Activated T-cell treated with anti-CD3 and anti-CD28 coated beads, Interleukin-2, amount 50 U/mL, for 24 hours (primary cell): ENCODE data around the gene EIF2S2.

ENCODE experiments used
- DNase-seq: peaks from one replicate; pipeline ENCODE4 v3.0.0-alpha.2; 2020
- H3K27ac Mint-ChIP-seq: 2 replicates; pipeline ENCODE4 v1.8.0; 2020; ENCODE audit warnings: mild to moderate bottlenecking, mixed read lengths
- H3K27me3 Mint-ChIP-seq: 2 replicates; pipeline ENCODE4 v1.8.0; 2020; ENCODE audit warnings: mixed read lengths
- H3K36me3 Mint-ChIP-seq: 2 replicates; pipeline ENCODE4 v1.8.0; 2020; ENCODE audit warnings: low read depth, mixed read lengths
- H3K4me1 Mint-ChIP-seq: 2 replicates; pipeline ENCODE4 v1.8.0; 2020; ENCODE audit warnings: low read depth, mixed read lengths
- H3K4me3 Mint-ChIP-seq: 2 replicates; pipeline ENCODE4 v1.8.0; 2020; ENCODE audit warnings: mild to moderate bottlenecking, moderate library complexity, mixed read lengths
- H3K9me3 Mint-ChIP-seq: 2 replicates; pipeline ENCODE4 v1.8.0; 2020; ENCODE audit warnings: mixed read lengths

Gene EIF2S2

DNA sequence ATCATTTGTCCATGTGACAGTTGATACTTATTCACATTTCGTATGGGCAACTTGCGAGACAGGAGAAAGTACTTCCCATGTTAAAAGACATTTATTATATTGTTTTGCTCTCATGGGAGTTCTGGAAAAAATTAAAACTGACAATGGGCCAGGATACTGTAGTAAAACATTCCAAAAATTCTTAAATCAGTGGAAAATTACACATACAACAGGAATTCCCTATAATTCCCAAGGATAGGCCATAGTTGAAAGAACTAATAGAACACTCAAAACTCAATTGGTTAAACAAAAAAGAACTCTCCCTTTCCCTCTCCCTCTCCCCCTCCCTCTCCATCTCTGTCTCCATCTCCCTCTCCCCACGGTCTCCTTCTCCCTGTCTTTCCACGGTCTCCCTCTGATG lies 19.4 kb upstream of the EIF2S2 start:
- H3K27me3 Mint-ChIP-seq, result no peaks in the 10 kb centered on the region
- no peaks in the 10 kb centered on the region for H3K36me3 Mint-ChIP-seq
- no peak overlapping the region for H3K4me3 Mint-ChIP-seq
- no peak for DNase-seq
- H3K9me3 Mint-ChIP-seq, result no peaks in the 10 kb centered on the region
- H3K27ac Mint-ChIP-seq, result no peak overlapping the region
- H3K4me1 Mint-ChIP-seq, result peaks cover 4% of the 10 kb centered on the region

DNA sequence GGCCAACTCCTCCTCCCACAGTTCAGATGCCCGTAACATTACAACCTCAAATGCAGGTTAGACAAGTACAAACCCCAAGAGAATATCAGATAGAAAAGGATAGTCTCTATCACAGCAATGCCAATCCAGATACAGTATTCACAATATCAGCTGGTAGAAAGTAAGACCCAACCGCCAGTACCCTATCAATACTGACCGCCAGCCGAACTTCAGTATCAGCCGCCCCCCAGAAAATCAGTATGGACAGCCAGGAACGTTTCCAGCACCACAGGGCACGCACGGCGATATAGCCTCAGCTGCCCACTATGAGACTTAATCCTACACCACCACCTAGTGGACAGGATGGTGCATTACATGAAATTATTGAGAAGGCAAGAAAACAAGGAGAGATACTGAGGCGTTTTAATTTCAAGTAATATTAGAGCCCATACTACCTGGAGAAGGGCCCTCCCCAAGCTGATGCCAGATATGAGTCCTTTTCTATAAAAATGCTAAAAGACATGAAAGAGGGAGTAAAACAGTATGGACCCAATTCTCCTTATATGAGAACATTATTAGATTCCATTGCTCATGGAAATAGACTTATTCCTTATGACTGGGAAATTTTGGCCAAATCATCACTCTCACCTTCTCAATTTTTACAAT lies 17.6 kb upstream of the EIF2S2 start:
- DNase-seq, result peak; percentile 68
- Mint-ChIP-seq H3K36me3 (no peaks in the 10 kb centered on the region), H3K4me3 (no peak overlapping the region), H3K27me3 (no peaks in the 10 kb centered on the region), H3K4me1 (peaks cover 8% of the 10 kb centered on the region), H3K9me3 (no peaks in the 10 kb centered on the region), H3K27ac (no peak overlapping the region)

DNA sequence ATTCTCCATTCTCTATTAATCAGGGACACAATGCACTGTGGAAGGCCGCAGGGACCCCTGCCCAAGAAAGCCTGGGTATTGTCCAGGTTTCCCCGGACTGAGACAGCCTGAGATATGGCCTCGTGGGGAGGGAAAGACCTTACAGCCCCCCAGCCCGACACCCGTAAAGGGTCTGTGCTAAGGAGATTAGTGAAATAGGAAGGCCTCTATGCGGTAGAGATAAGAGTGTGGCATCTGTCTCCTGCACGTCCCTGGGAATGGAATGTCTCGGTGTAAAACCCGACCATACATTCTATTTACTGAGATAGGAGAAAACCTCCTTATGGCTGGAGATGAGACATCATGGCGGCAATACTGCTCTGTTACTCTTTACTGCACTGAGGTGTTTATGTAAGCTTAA lies 15.7 kb upstream of the EIF2S2 start:
- Mint-ChIP-seq H3K27ac (no peak overlapping the region), H3K4me1 (peaks cover 14% of the 10 kb centered on the region), H3K27me3 (no peaks in the 10 kb centered on the region), H3K9me3 (no peaks in the 10 kb centered on the region), H3K4me3 (no peak overlapping the region), H3K36me3 (no peaks in the 10 kb centered on the region)
- no peak for DNase-seq

DNA sequence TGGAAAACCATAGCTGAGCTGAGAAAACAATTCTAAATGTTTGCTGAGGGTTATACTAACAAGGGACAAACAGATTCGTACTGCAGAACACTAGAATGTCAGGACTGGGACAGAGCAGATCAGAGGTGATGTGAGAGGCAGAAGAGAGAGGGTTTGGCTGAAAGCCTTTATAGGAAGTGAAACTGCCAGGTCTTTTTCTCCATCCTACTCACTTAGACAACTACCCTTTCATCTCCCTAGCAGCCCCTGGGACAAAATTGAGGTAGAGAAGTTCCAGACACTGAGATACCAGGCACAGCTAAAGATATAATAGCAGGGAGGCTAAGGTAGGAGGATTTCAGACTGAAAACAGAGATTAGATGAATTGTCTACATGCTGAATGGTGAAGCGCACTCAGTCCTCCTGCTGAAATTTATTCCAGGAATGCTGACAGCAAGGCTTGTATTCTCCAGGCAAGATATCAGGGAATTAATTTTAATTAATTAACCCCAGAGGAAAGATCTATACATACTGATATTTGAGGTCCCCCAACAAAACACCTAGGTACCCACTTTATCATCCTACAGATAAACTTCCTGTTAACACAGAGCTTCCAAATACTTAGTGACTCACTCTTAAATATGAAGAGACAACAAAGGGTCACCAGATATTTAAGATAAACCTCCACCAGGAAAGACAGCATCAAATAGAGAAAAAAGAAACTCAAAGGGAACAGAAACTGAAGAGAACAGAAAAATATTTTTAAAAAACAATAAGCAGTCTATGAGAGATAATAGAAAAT lies 12.6 kb upstream of the EIF2S2 start:
- no peak for DNase-seq
- H3K27ac Mint-ChIP-seq, result no peak overlapping the region
- no peaks in the 10 kb centered on the region for H3K27me3 Mint-ChIP-seq
- peaks cover 14% of the 10 kb centered on the region for H3K4me1 Mint-ChIP-seq
- H3K4me3 Mint-ChIP-seq, result no peak overlapping the region
- H3K36me3 Mint-ChIP-seq, result no peaks in the 10 kb centered on the region
- H3K9me3 Mint-ChIP-seq, result no peaks in the 10 kb centered on the region

DNA sequence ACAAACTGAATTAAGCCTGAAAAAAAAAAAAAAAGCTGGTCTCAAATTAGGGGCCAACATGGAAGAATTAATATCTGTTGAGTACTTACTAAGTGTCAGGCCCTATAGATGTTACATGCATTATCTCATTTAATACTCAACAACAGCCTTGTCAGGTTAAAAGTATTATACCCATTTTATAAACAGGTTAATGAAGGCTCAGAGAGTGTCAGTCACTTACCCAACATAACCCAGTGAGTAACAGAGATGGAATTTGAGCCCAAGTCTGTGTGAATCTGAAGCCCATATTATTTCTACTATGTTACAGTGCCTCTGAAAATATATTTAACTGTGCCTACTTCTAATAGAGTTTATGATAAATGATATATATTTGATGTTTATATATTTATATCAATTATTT lies 11.3 kb upstream of the EIF2S2 start:
- H3K4me3 Mint-ChIP-seq, result no peak overlapping the region
- DNase-seq, result no peak
- no peaks in the 10 kb centered on the region for H3K27me3 Mint-ChIP-seq
- H3K9me3 Mint-ChIP-seq, result no peaks in the 10 kb centered on the region
- H3K27ac Mint-ChIP-seq, result no peak overlapping the region
- H3K4me1 Mint-ChIP-seq, result peaks cover 10% of the 10 kb centered on the region
- no peaks in the 10 kb centered on the region for H3K36me3 Mint-ChIP-seq

DNA sequence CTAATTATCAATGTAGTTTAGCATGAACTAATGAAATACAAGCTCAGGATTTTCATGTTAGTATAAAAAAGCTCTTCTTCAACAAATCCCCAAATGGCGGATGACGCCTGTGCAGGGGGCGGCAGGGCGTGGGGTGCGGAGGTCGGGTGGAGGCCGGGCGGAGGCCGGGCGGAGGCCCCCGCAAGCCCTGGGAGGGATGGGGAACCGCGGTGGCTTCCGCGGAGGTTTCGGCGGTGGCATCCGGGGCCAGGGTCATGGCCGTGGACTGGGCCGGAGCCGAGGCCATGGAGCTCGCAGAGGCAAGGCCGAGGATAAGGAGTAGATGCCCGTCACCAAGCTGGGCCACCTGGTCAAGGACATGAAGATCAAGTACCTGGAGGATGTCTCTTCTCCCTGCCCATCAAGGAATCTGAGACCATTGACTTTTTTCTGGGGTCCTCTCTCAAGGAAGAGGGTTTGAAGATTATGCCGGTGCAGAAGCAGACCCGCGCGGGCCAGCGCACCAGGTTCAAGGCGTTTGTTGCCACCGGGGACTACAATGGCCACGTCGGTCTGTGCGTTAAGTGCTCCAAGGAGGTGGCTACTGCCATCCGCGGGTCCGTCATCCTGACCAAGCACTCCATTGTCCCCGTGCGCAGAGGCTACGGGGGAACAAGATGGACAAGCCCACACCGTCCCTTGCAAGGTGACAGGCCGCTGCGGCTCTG lies 10.4 kb upstream of the EIF2S2 start:
- DNase-seq, result no peak
- Mint-ChIP-seq H3K27ac (no peak overlapping the region), H3K36me3 (no peaks in the 10 kb centered on the region), H3K4me1 (peaks cover 10% of the 10 kb centered on the region), H3K9me3 (no peaks in the 10 kb centered on the region), H3K4me3 (no peak overlapping the region), H3K27me3 (no peaks in the 10 kb centered on the region)

DNA sequence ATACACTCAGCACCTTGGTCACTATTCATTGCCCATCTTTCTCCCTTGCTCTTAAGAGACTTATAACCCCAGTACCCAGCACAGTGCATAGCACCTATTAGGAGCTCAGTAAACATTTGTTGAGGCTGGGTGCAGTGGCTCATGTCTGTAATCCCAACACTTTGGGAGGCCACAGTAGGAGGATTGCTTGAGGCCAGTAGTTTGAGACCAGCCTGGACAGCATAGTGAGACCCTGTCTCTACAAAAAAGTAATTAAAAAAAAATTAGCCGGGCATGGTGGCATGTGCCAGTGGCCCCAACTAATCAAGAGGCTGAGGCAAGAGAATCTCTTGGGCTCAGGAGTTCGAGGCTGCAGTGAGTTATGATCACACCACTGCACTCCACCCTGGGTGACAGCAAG lies 8.2 kb upstream of the EIF2S2 start:
- no peak for DNase-seq
- no peaks in the 10 kb centered on the region for H3K36me3 Mint-ChIP-seq
- no peaks in the 10 kb centered on the region for H3K27me3 Mint-ChIP-seq
- peaks cover 10% of the 10 kb centered on the region for H3K4me1 Mint-ChIP-seq
- no peaks in the 10 kb centered on the region for H3K9me3 Mint-ChIP-seq
- H3K4me3 Mint-ChIP-seq, result no peak overlapping the region
- H3K27ac Mint-ChIP-seq, result no peak overlapping the region

DNA sequence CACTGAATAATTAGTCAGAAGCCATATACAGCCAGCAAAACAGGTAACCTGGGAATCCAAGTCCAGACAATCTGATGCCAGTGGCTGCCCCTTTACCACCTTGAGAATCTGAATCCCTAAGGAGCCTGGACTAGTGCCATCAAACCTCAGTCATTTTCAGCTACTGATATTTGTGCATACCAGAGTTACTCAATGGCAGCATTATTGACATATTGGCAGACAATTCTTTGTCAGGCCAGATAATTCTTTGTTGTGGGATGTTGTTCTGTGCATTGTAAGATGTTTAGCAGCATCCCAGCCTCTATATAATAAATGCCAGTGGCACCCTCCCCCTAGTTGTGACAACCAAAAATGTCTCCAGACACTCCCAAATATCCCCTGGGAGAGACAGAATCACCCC lies 3.2 kb upstream of the EIF2S2 start:
- no peak overlapping the region for H3K27ac Mint-ChIP-seq

DNA sequence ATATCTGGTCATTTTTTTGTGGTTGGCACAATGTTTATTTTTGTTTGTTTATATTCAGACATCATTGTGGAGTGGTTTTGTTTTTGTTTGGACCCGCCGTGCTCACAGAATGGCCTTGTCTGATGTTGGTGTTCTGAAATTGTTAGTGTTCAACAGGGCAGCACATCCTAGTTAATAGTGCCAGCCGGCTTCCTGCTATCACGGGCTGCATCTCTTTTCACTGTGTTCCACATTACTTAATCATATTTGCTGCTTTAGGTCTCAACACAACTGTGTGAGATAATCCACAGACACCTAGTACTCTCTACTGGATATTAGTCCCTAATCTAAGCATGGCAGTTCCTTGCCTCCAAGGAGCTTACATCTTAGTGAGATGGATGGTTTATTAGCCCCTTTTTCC lies 2.8 kb upstream of the EIF2S2 start:
- Mint-ChIP-seq H3K9me3 (no peaks in the 10 kb centered on the region), H3K36me3 (peaks cover 24% of the 10 kb centered on the region), H3K4me3 (no peak overlapping the region), H3K27ac (no peak overlapping the region), H3K27me3 (no peaks in the 10 kb centered on the region), H3K4me1 (peaks cover 14% of the 10 kb centered on the region)
- DNase-seq, result no peak

More for the DNA sequence above, 3.2 kb upstream of the EIF2S2 start:
- peaks cover 19% of the 10 kb centered on the region for H3K36me3 Mint-ChIP-seq
- H3K27me3 Mint-ChIP-seq, result no peaks in the 10 kb centered on the region
- no peak overlapping the region for H3K4me3 Mint-ChIP-seq
- no peaks in the 10 kb centered on the region for H3K9me3 Mint-ChIP-seq
- H3K4me1 Mint-ChIP-seq, result peaks cover 11% of the 10 kb centered on the region
- no peak for DNase-seq

DNA sequence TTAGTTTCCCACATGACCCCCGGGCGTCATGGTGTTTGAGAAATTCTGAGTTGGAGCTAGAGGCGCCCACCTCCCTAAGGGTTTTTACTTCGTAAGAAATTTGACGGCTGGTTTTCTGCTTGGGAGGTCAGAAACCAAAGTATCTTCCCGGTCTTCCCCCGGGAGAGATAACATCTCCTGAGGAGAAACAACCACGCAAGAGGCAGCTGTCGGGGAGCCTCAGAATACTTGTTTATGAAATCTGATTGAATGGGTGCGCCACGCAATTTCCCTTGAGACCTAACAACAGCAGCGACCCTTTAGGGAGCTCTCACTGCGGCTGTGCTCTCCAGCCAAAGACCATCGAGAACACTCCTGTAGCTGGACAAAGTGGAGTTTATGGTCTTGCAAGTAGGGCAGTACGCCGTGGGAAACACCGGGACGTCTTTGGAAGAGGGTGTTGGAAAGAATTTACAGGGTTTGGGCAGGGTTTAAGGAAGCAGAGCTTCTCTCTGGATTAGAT lies 608 bp upstream of the EIF2S2 start:
- H3K36me3 Mint-ChIP-seq, result peaks cover 45% of the 10 kb centered on the region
- DNase-seq, result no peak
- peak overlapping the region; percentile 90 for H3K4me3 Mint-ChIP-seq
- no peaks in the 10 kb centered on the region for H3K27me3 Mint-ChIP-seq
- H3K27ac Mint-ChIP-seq, result peak overlapping the region; percentile 99
- peaks cover 35% of the 10 kb centered on the region for H3K4me1 Mint-ChIP-seq
- no peaks in the 10 kb centered on the region for H3K9me3 Mint-ChIP-seq

DNA sequence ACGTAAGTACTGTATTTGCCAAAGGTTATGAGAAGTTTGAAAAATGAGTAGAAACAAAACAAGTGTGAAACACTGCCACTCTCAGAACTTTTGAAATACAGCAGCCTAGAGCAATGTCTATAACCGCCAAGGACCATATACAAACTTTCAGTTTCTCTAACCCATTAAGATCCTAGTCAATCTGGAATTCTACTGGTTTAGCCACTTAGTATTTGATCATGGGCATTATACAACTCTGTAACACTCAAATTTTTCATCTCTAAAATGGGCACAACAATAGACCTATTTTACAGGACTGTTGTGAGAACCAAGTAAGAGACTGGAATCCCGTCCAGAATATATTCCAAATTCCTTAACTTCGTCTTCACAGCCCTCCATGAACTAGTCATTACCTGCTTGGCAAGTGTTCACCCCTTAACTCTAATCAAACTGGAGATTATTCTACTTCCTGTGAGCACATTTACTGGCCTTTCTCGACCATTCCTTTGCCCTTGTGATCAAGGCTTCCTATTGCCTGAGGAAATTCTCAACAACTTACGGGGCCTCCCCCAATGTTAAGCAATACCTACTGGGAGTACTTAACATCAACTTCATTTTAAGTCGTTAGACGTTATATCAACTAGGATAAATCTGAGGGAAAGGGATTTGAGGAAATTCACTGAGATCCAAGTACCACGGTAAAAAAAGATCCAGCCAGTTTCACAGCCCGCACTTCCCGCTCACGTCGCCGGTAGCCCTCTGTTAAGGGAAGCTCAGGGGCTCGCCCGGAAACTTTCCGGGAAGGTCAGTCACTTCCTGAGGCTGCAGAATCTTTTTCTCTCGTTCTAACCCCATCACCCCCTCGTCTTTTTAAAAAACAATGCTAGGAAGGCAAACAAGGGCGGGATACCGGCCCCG lies 1.1 kb downstream of the EIF2S2 start:
- Mint-ChIP-seq H3K27me3 (no peaks in the 10 kb centered on the region), H3K27ac (peak overlapping the region; percentile 99), H3K4me3 (peak overlapping the region; percentile 90), H3K4me1 (peaks cover 50% of the 10 kb centered on the region), H3K9me3 (no peaks in the 10 kb centered on the region), H3K36me3 (peaks cover 62% of the 10 kb centered on the region)
- no peak for DNase-seq

DNA sequence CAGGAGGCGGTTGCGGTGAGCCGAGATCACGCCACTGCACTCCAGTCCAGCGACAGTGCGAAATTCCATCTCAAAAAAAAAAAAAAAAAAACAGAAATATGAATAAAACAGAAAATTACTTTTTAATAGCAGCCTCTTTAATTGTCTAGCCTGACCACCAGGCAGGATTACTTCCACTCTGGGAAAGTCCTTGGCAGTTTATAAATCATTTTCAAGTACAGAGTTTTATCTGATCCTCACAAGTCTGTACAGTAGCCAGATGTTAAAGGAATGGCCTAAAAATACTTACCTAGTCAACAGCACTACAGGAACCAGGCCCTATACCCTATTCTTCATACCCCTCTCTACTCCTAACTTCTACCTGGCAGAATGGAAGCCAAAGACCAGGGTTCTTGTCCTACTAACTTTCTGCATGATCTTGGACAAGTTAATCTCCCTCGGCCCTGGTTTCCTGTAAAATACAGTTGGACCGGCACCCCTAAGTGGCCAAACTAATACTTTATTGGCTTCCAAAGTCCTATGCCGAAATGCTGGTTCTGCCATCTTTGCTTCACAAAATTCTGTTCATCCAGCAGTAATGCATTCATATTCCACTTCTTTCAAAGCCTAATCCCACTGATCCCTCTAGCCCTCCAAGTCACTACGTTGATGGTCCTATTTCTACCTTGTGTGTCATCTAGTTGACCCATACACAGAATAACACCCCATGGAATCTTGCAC lies 1.9 kb downstream of the EIF2S2 start:
- Mint-ChIP-seq H3K4me3 (peak overlapping the region; percentile 90), H3K36me3 (peaks cover 70% of the 10 kb centered on the region), H3K9me3 (no peaks in the 10 kb centered on the region), H3K27ac (peak overlapping the region; percentile 99), H3K4me1 (peaks cover 58% of the 10 kb centered on the region), H3K27me3 (no peaks in the 10 kb centered on the region)
- no peak for DNase-seq

DNA sequence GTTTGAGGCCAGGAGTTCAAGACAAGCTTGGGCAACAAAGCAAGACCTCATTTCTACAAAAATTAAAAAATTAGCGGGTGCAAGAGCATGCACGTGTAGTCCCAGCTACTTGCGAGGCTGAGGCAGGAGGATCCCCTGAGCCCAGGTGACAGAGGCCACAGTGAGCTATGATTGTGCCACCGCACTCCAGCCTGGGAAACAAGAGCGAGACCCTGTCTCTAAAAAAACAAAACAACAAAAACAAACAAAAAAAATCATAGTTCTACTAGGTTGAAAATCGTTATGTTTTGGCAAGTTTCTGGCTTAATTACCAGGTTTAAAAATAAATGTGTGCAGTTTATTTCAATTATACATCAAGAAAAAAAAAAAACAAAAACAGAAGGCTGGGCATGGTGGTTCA lies 2.6 kb downstream of the EIF2S2 start:
- H3K27ac Mint-ChIP-seq, result peak overlapping the region; percentile 94
- H3K4me3 Mint-ChIP-seq, result peak overlapping the region; percentile 90
- peaks cover 65% of the 10 kb centered on the region for H3K4me1 Mint-ChIP-seq
- H3K36me3 Mint-ChIP-seq, result peaks cover 77% of the 10 kb centered on the region
- H3K27me3 Mint-ChIP-seq, result no peaks in the 10 kb centered on the region
- no peak for DNase-seq
- no peaks in the 10 kb centered on the region for H3K9me3 Mint-ChIP-seq
